HCT116 (cell line): ENCODE measurements around the gene WDFY2. TPM values are rescaled to one million over a fixed set of nuclear protein-coding genes. Genes with fewer than 3 reads are reported as not detected.

Experiments
- ATAC-seq: fragments of 200-7000 bp; cut with Tn5 transposase; 2 replicates; pipeline ENCODE4 v1.9.1; 2020; ENCODE audit warnings: mild to moderate bottlenecking, moderate library complexity
- BruUV-seq: library from RNA; stranded (reverse); fragments of 400-500 nt; replicated peaks from 2 replicates; lab custom pipeline; 2021; lab: Mats Ljungman, UMichigan
- CTCF ChIA-PET: fragments of 300-600 bp; sonication (Branson Sonifier 250); formaldehyde crosslinking; loops from one replicate; lab custom pipeline; 2021; ENCODE audit warnings: antibody characterized with exemption; lab: Charles Lee
- POLR2A ChIA-PET: fragments of 300-600, 350-600 bp; sonication (Branson Sonifier 250); formaldehyde crosslinking; loops from one replicate; lab custom pipeline; 2021; ENCODE audit warnings: antibody characterized with exemption; lab: Charles Lee
- RAD21 ChIA-PET, 2 experiments: fragments of 300-600 bp; sonication (Branson Sonifier 250); formaldehyde crosslinking; loops; one replicate each; lab custom pipeline; 2023; ENCODE audit warnings: low total read pairs in 2 of 2; ENCODE audit not compliant: uncharacterized antibody in 2 of 2, unreplicated experiment in 2 of 2, low non-redundant PET in 1 of 2; lab: Charles Lee
- DNase-seq: peaks from one replicate; pipeline ENCODE4 v3.0.0-alpha.2; 2010; ENCODE audit warnings: low read depth, low spot score
- H2AFZ ChIP-seq: fragments of 200-600 bp; shearing (Covaris generic), sonication (generic); 2 replicates; pipeline ENCODE4 v1.6.1; 2017; ENCODE audit warnings: low read depth, mixed run types, mixed read lengths, antibody characterized with exemption, low read length; ENCODE audit not compliant: poor library complexity, severe bottlenecking
- H3K27ac ChIP-seq: 2 replicates; pipeline ENCODE4 v1.5.1; 2012; ENCODE audit warnings: low read depth, low read length
- H3K27me3 ChIP-seq: fragments of 200-600 bp; sonication (generic); 2 replicates; pipeline ENCODE4 v1.6.1; 2016; ENCODE audit warnings: mixed run types, low read length, mixed read lengths; ENCODE audit not compliant: insufficient read depth
- H3K36me3 ChIP-seq, 2 experiments: fragments of 200-500 bp in 1 of 2; fragments of 200-600 bp in 1 of 2; sonication (Bioruptor generic) in 1 of 2; sonication (generic) in 1 of 2; 2 replicates each; pipeline versions ENCODE4 v1.5.1 to v1.6.1; 2014 to 2016; ENCODE audit warnings: low read length in 2 of 2, inconsistent platforms in 1 of 2, mixed read lengths in 1 of 2, mixed run types in 1 of 2; ENCODE audit not compliant: insufficient read depth in 2 of 2, control insufficient read depth in 1 of 2
- H3K4me1 ChIP-seq, 2 experiments: fragments of 200-600 bp in 1 of 2; sonication (generic) in 1 of 2; 2 replicates each; pipeline versions ENCODE4 v1.5.1 to v1.6.1; 2012 to 2017; ENCODE audit warnings: low read length in 2 of 2, inconsistent platforms in 1 of 2, mild to moderate bottlenecking in 1 of 2, mixed read lengths in 1 of 2, mixed run types in 1 of 2, moderate library complexity in 1 of 2; ENCODE audit not compliant: insufficient read depth in 2 of 2, control insufficient read depth in 1 of 2
- H3K4me2 ChIP-seq: fragments of 200-600 bp; sonication (generic); 2 replicates; pipeline ENCODE4 v1.6.1; 2017; ENCODE audit warnings: mixed run types, low read length, mixed read lengths
- H3K4me3 ChIP-seq, 2 experiments: fragments of 200-600 bp in 1 of 2; sonication (generic) in 1 of 2; replicated peaks in 1 of 2; 2 replicates each; pipeline ENCODE4 v1.5.1; 2011 to 2016; ENCODE audit warnings: low read length in 2 of 2, control low read depth in 1 of 2, low read depth in 1 of 2, mild to moderate bottlenecking in 1 of 2, mixed read lengths in 1 of 2, mixed run types in 1 of 2
- H3K79me2 ChIP-seq: fragments of 200-600 bp; sonication (generic); 2 replicates; pipeline ENCODE4 v1.6.1; 2017; ENCODE audit warnings: mild to moderate bottlenecking, mixed run types, low read length, moderate library complexity, mixed read lengths; ENCODE audit not compliant: insufficient read depth
- H3K9ac ChIP-seq: fragments of 200-600 bp; sonication (generic); 2 replicates; pipeline ENCODE4 v1.6.1; 2016; ENCODE audit warnings: low read length, mixed read lengths
- H3K9me2 ChIP-seq: fragments of 200-600 bp; sonication (generic), shearing (Covaris generic); 2 replicates; pipeline ENCODE4 v1.6.1; 2017; ENCODE audit warnings: mixed run types, mild to moderate bottlenecking, moderate library complexity; ENCODE audit not compliant: insufficient read depth
- H3K9me3 ChIP-seq, 2 experiments: fragments of 200-500 bp in 1 of 2; fragments of 200-600 bp in 1 of 2; sonication (Bioruptor generic) in 1 of 2; sonication (generic) in 1 of 2; 2 replicates each; pipeline ENCODE4 v1.6.1; 2014 to 2017; ENCODE audit warnings: low read length in 2 of 2, mixed read lengths in 2 of 2, inconsistent platforms in 1 of 2, low read depth in 1 of 2, mild to moderate bottlenecking in 1 of 2, mixed run types in 1 of 2, moderate library complexity in 1 of 2; ENCODE audit not compliant: control insufficient read depth in 1 of 2, insufficient read depth in 1 of 2
- H4K20me1 ChIP-seq: fragments of 200-600 bp; sonication (generic), shearing (Covaris generic); 2 replicates; pipeline ENCODE4 v1.6.1; 2017; ENCODE audit warnings: mixed run types, mild to moderate bottlenecking, moderate library complexity; ENCODE audit not compliant: insufficient read depth
- CBX3 ChIP-seq: IDR thresholded peaks from 2 replicates; pipeline ENCODE4 v1.6.1; 2012; ENCODE audit warnings: low read depth
- CEBPB ChIP-seq: IDR thresholded peaks from 2 replicates; pipeline ENCODE4 v1.6.1; 2012; ENCODE audit warnings: low read depth
- CTCF ChIP-seq, 3 experiments: fragments of 200-600 bp in 1 of 3; sonication (generic) in 1 of 3; IDR thresholded peaks in 2 of 3; conservative IDR thresholded peaks in 1 of 3; 2 replicates each; pipeline ENCODE4 v1.5.1; 2012 to 2017; ENCODE audit warnings: low read depth in 2 of 3, low read length in 2 of 3, antibody characterized with exemption in 1 of 3, borderline replicate concordance in 1 of 3, control low read depth in 1 of 3, mild to moderate bottlenecking in 1 of 3, mixed read lengths in 1 of 3, mixed run types in 1 of 3, moderate library complexity in 1 of 3; ENCODE audit not compliant: insufficient read depth in 1 of 3
- ELF1 ChIP-seq: IDR thresholded peaks from 2 replicates; pipeline ENCODE4 v1.6.1; 2012; ENCODE audit warnings: low read depth, borderline replicate concordance
- EZH2phosphoT487 ChIP-seq: fragments of 200-600 bp; IDR thresholded peaks from 2 replicates; pipeline ENCODE4 v1.6.1; 2018; ENCODE audit warnings: antibody characterized with exemption, borderline replicate concordance
- JUND ChIP-seq: IDR thresholded peaks from 2 replicates; pipeline ENCODE4 v1.6.1; 2012
- MAX ChIP-seq: IDR thresholded peaks from 2 replicates; pipeline ENCODE4 v1.6.1; 2012
- POLR2A ChIP-seq: IDR thresholded peaks from 2 replicates; pipeline ENCODE4 v1.7.0; 2011; ENCODE audit warnings: borderline replicate concordance; ENCODE audit not compliant: insufficient read depth, insufficient read length; ENCODE audit errors: extremely low read depth
- SIN3A ChIP-seq: IDR thresholded peaks from 2 replicates; pipeline ENCODE4 v1.6.1; 2012; ENCODE audit warnings: low read depth
- SP1 ChIP-seq: IDR thresholded peaks from 2 replicates; pipeline ENCODE4 v1.6.1; 2012; ENCODE audit warnings: low read depth
- ZNF274 ChIP-seq: fragments of 200-500 bp; sonication (Bioruptor generic); IDR thresholded peaks from 2 replicates; pipeline ENCODE4 v1.6.1; 2014; ENCODE audit warnings: mild to moderate bottlenecking, low read depth, low read length, inconsistent platforms
- intact Hi-C: fragments of 100-400 bp; cut with micrococcal nuclease; formaldehyde crosslinking; loops from 2 replicates; pipeline ENCODE4 v1.10.0; 2022
- total RNA-seq: library from RNA; stranded (reverse); gene quantifications from one replicate; pipeline ENCODE4 v1.2.1, GENCODE V29; 2021; ENCODE audit not compliant: unreplicated experiment
- TF ChIP-seq, protein P1 (sequence below): IDR thresholded peaks from 2 replicates; pipeline ENCODE4 v1.6.1; 2012

The WDFY2 gene
- total RNA-seq, 1 experiment from 2014 or later: 6.1 TPM

- no peak for TF ChIP-seq CTCF (IDR thresholded peaks at IDR 0.05 in 2 of 3, conservative IDR thresholded peaks at IDR 0.05 in 1 of 3; ENCODE audit: borderline replicate concordance in 1 of 3, insufficient read depth in 1 of 3, low read depth in 2 of 3, low read length in 2 of 3)
- no peak for TF ChIP-seq SP1
- TF ChIP-seq CEBPB: no peak
- TF ChIP-seq EZH2phosphoT487: no peak
- no peak for TF ChIP-seq ELF1
- TF ChIP-seq ZNF274: no peak
Observed at GRCh38 chr13:51630288-51630615, 46.0 kb downstream of the WDFY2 start (continued).

GRCh38 chr13:51632591-51633362, 48.5 kb downstream of the WDFY2 start:
- no peak overlapping the region for H3K4me3 ChIP-seq
- H3K4me2 ChIP-seq: no peak overlapping the region
- intact Hi-C loops: no loop called here
- ATAC-seq (no peak), DNase-seq (no peak)
- no TSS peak for BruUV-seq
- ChIA-PET CTCF (no interaction called here), POLR2A (interaction anchor here (1.1 kb wide), 1 partner anchor 180 kb away, joined by 3 read pairs; the partner anchor contains the start of gene INTS6), RAD21 (no interaction called here)
- H3K27me3 ChIP-seq: no peaks in the 10 kb centered on the region
- no peaks in the 10 kb centered on the region for H3K79me2 ChIP-seq
- peaks cover 0 to 20% of the 10 kb centered on the region in 2 experiments; a peak in 2 of 4 replicates for H3K4me1 ChIP-seq
- no peaks in the 10 kb centered on the region for H3K9me3 ChIP-seq
- TF ChIP-seq SP1 (no peak), MAX (no peak), CBX3 (no peak), ELF1 (no peak), SIN3A (no peak), CEBPB (no peak), JUND (no peak), POLR2A (no peak)
- TF ChIP-seq, protein P1, sequence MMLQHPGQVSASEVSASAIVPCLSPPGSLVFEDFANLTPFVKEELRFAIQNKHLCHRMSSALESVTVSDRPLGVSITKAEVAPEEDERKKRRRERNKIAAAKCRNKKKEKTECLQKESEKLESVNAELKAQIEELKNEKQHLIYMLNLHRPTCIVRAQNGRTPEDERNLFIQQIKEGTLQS: no peak
- H3K9me2 ChIP-seq: no peaks in the 10 kb centered on the region
- H4K20me1 ChIP-seq: no peaks in the 10 kb centered on the region
- H3K27ac ChIP-seq: no peak overlapping the region
- H3K36me3 ChIP-seq: no peaks in the 10 kb centered on the region
- H3K9ac ChIP-seq: no peak overlapping the region
- H2AFZ ChIP-seq: no peak overlapping the region
